SK-N-SH (cell line): ENCODE results near the gene IGSF9. TPM values are rescaled to one million over a fixed set of nuclear protein-coding genes. Genes with fewer than 3 reads are reported as not detected.

Experiments used
- CTCF ChIA-PET: fragments of 300-600, 350-600 bp; formaldehyde crosslinking; extraction: SDS; loops from one replicate; lab custom pipeline; 2021; lab: Yijun Ruan, JAX
- POLR2A ChIA-PET: fragments of 350-600 bp; sonication (Branson Sonifier 250); formaldehyde crosslinking; extraction: SDS; loops from one replicate; lab custom pipeline; 2020; ENCODE audit warnings: antibody characterized with exemption, inconsistent platforms; lab: Yijun Ruan, JAX
- DNase-seq: peaks from one replicate; pipeline ENCODE4 v3.0.0; 2012
- H2AFZ ChIP-seq: fragments of 200-600 bp; sonication (generic); 2 replicates; pipeline ENCODE4 v1.8.1; 2016; ENCODE audit warnings: antibody characterized with exemption, mild to moderate bottlenecking, low read depth
- H3F3A ChIP-seq: fragments of 200-600 bp; sonication (generic); replicated peaks from 2 replicates; pipeline ENCODE3; 2016; ENCODE audit warnings: antibody characterized with exemption, mild to moderate bottlenecking; ENCODE audit not compliant: insufficient read depth
- H3K27ac ChIP-seq, 2 experiments: fragments of 200-500 bp in 1 of 2; fragments of 200-600 bp in 1 of 2; sonication (Bioruptor generic) in 1 of 2; sonication (generic), shearing (Covaris generic) in 1 of 2; 2 replicates each; pipeline versions ENCODE4 v1.5.1 to v1.6.1; 2014 to 2016; ENCODE audit warnings: low read depth in 2 of 2, inconsistent platforms in 1 of 2, low read length in 1 of 2, mild to moderate bottlenecking in 1 of 2, mixed read lengths in 1 of 2
- H3K27me3 ChIP-seq: fragments of 200-600 bp; sonication (generic), shearing (Covaris generic); 2 replicates; pipeline ENCODE4 v1.6.1; 2016; ENCODE audit warnings: mixed run types; ENCODE audit not compliant: insufficient read depth
- H3K36me3 ChIP-seq, 2 experiments: fragments of 200-500 bp in 1 of 2; fragments of 200-600 bp in 1 of 2; sonication (Bioruptor generic) in 1 of 2; sonication (generic) in 1 of 2; replicated peaks in 1 of 2; 2 replicates each; pipeline versions ENCODE3 to v1.5.1; 2014 to 2016; ENCODE audit warnings: low read length in 1 of 2, mild to moderate bottlenecking in 1 of 2; ENCODE audit not compliant: insufficient read depth in 2 of 2, control insufficient read depth in 1 of 2
- H3K4me1 ChIP-seq, 2 experiments: fragments of 200-500 bp in 1 of 2; fragments of 200-600 bp in 1 of 2; sonication (Bioruptor generic) in 1 of 2; sonication (generic), shearing (Covaris generic) in 1 of 2; 2 replicates each; pipeline versions ENCODE4 v1.5.1 to v1.6.1; 2014 to 2016; ENCODE audit warnings: low read depth in 1 of 2, low read length in 1 of 2, mixed run types in 1 of 2; ENCODE audit not compliant: insufficient read depth in 2 of 2, control insufficient read depth in 1 of 2
- H3K4me2 ChIP-seq: fragments of 200-600 bp; sonication (generic), shearing (Covaris generic); 2 replicates; pipeline ENCODE4 v1.6.1; 2017; ENCODE audit warnings: mixed run types
- H3K4me3 ChIP-seq, 2 experiments: fragments of 200-500 bp in 1 of 2; fragments of 200-600 bp in 1 of 2; sonication (Bioruptor generic) in 1 of 2; sonication (generic), shearing (Covaris generic) in 1 of 2; 2 replicates each; pipeline versions ENCODE4 v1.5.1 to v1.8.1; 2014 to 2016; ENCODE audit warnings: low read depth in 2 of 2, inconsistent platforms in 1 of 2, low read length in 1 of 2, mild to moderate bottlenecking in 1 of 2, mixed read lengths in 1 of 2, moderate library complexity in 1 of 2
- H3K79me2 ChIP-seq: fragments of 200-600 bp; sonication (generic); 2 replicates; pipeline ENCODE4 v1.8.1; 2017; ENCODE audit warnings: mild to moderate bottlenecking; ENCODE audit not compliant: insufficient read depth
- H3K9ac ChIP-seq: fragments of 200-600 bp; sonication (generic); 2 replicates; pipeline ENCODE4 v1.6.1; 2017; ENCODE audit warnings: mixed run types
- H3K9me2 ChIP-seq: fragments of 200-600 bp; sonication (generic); 2 replicates; pipeline ENCODE4 v1.6.1; 2017; ENCODE audit warnings: mixed run types
- H3K9me3 ChIP-seq: fragments of 200-600 bp; sonication (generic); 2 replicates; pipeline ENCODE4 v1.6.1; 2017; ENCODE audit warnings: mixed run types, mild to moderate bottlenecking, moderate library complexity
- H4K20me1 ChIP-seq: fragments of 200-600 bp; sonication (generic); 2 replicates; pipeline ENCODE4 v1.6.1; 2017; ENCODE audit warnings: mild to moderate bottlenecking, mixed run types; ENCODE audit not compliant: insufficient read depth
- EP300 ChIP-seq, 2 experiments: IDR thresholded peaks; 2 replicates each; pipeline versions ENCODE4 v1.4.0 to v1.6.1; 2012; ENCODE audit warnings: borderline replicate concordance in 1 of 2, low read depth in 1 of 2, low read length in 1 of 2
- GABPA ChIP-seq: IDR thresholded peaks from 2 replicates; pipeline ENCODE4 v1.4.0; 2012; ENCODE audit warnings: low read depth, mild to moderate bottlenecking
- GATA2 ChIP-seq: sonication (generic); formaldehyde crosslinking; IDR thresholded peaks from 2 replicates; pipeline ENCODE4 v1.5.0; 2020; ENCODE audit warnings: mild to moderate bottlenecking, missing genetic modification reagents
- JUND ChIP-seq: IDR thresholded peaks from 2 replicates; pipeline ENCODE4 v1.4.0; 2012
- MEF2A ChIP-seq: IDR thresholded peaks from 2 replicates; pipeline ENCODE4 v1.4.0; 2012; ENCODE audit warnings: low read depth, borderline replicate concordance
- RAD21 ChIP-seq: IDR thresholded peaks from 2 replicates; pipeline ENCODE4 v1.6.1; 2012; ENCODE audit warnings: mild to moderate bottlenecking, low read length
- RCOR1 ChIP-seq: fragments of 150-350 bp; IDR thresholded peaks from 2 replicates; pipeline ENCODE4 v1.6.1; 2017; ENCODE audit warnings: antibody characterized with exemption, low read length
- RFX5 ChIP-seq: IDR thresholded peaks from 2 replicates; pipeline ENCODE4 v1.6.1; 2012; ENCODE audit warnings: mild to moderate bottlenecking, improper control_type of control experiment, low read length
- SMC3 ChIP-seq: IDR thresholded peaks from 2 replicates; pipeline ENCODE4 v1.6.1; 2012; ENCODE audit warnings: low read depth, low read length, improper control_type of control experiment
- WGBS: methylation state at CpG from one replicate; pipeline ENCODE4 v1.1.6; 2017; ENCODE audit warnings: low lambda C conversion rate; 5-methylcytosine and 5-hydroxymethylcytosine counted together
- polyA plus RNA-seq, 3 experiments: library from polyadenylated mRNA; depleted of rRNA; stranded (reverse); fragments of >200 nt; gene quantifications; 2 replicates each; pipeline ENCODE4 v1.2.3, GENCODE V29; 2012
- TF ChIP-seq, protein P1 (sequence below): fragments of 150-350 bp; IDR thresholded peaks from 2 replicates; pipeline ENCODE4 v1.6.1; 2017; ENCODE audit warnings: antibody characterized with exemption, low read length, low read depth, borderline replicate concordance
- TF ChIP-seq, protein P2 (sequence below): IDR thresholded peaks from 2 replicates; pipeline ENCODE4; 2012
- TF ChIP-seq, protein P3 (sequence below): fragments of 200-600 bp; sonication (generic); IDR thresholded peaks from 2 replicates; pipeline ENCODE4 v1.6.1; 2017; ENCODE audit warnings: antibody characterized with exemption, mild to moderate bottlenecking, moderate library complexity
- TF ChIP-seq, protein P4 (sequence below): fragments of 150-350 bp; IDR thresholded peaks from 2 replicates; pipeline ENCODE4 v1.6.1; 2016; ENCODE audit warnings: mild to moderate bottlenecking, low read depth, low read length

Gene IGSF9
- polyA plus RNA-seq, 1 of the 3 experiments (the other 2 are of a cell fraction), result 2.4 TPM

DNA sequence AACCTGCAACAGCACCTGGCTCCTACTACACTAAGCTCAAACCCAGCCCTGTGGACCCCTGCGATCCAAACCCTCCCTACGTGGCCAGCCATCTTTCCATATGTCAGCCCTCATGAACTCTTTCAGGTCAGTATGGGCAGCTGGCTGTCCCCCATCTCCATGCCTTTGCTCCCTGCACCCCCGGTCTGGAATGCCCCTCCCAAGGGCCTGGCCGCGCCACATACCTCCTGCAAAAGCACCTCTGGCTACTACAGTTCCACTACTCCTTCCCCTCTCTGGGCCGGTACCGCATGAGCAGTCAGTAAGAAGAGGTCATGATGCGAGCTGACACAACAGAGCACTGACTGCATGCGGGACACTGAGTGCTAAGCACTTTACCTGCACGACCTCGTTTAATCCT is 10.1 kb downstream of the IGSF9 start:
- Histone ChIP-seq H2AFZ (no peak overlapping the region), H3K4me1 (peaks cover 0 to 2% of the 10 kb centered on the region in 2 experiments; a peak in 1 of 4 replicates), H3K9me2 (no peaks in the 10 kb centered on the region), H3K27ac (no peak overlapping the region), H3K36me3 (no peaks in the 10 kb centered on the region), H3K4me3 (no peak overlapping the region), H3F3A (no peaks in the 10 kb centered on the region), H3K79me2 (no peaks in the 10 kb centered on the region), H3K9ac (no peak overlapping the region), H3K27me3 (no peaks in the 10 kb centered on the region), H3K4me2 (no peak overlapping the region), H3K9me3 (no peaks in the 10 kb centered on the region), H4K20me1 (no peaks in the 10 kb centered on the region)
- POLR2A ChIA-PET, result no interaction called here
- CTCF ChIA-PET, result interaction anchor here (0.9 to 22.3 kb wide), 20 partner anchors 8 to 356 kb away, joined by 3 to 460 read pairs (median 4); partner anchors contain the start of genes IGSF9, PIGM, SLAMF9 and TAGLN2
- no peak for DNase-seq
- whole genome bisulfite sequencing, result 92% methylated on average over 11 of the region's 11 CpGs
- TF ChIP-seq, protein P1, sequence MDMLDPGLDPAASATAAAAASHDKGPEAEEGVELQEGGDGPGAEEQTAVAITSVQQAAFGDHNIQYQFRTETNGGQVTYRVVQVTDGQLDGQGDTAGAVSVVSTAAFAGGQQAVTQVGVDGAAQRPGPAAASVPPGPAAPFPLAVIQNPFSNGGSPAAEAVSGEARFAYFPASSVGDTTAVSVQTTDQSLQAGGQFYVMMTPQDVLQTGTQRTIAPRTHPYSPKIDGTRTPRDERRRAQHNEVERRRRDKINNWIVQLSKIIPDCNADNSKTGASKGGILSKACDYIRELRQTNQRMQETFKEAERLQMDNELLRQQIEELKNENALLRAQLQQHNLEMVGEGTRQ, result no peak
- TF ChIP-seq RCOR1, result no peak
- TF ChIP-seq JUND, result no peak
- no peak for TF ChIP-seq RAD21
- TF ChIP-seq, protein P2, sequence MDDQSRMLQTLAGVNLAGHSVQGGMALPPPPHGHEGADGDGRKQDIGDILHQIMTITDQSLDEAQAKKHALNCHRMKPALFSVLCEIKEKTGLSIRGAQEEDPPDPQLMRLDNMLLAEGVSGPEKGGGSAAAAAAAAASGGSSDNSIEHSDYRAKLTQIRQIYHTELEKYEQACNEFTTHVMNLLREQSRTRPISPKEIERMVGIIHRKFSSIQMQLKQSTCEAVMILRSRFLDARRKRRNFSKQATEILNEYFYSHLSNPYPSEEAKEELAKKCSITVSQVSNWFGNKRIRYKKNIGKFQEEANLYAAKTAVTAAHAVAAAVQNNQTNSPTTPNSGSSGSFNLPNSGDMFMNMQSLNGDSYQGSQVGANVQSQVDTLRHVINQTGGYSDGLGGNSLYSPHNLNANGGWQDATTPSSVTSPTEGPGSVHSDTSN, result no peak
- no peak for TF ChIP-seq RFX5
- TF ChIP-seq GABPA, result no peak
- TF ChIP-seq, protein P3, sequence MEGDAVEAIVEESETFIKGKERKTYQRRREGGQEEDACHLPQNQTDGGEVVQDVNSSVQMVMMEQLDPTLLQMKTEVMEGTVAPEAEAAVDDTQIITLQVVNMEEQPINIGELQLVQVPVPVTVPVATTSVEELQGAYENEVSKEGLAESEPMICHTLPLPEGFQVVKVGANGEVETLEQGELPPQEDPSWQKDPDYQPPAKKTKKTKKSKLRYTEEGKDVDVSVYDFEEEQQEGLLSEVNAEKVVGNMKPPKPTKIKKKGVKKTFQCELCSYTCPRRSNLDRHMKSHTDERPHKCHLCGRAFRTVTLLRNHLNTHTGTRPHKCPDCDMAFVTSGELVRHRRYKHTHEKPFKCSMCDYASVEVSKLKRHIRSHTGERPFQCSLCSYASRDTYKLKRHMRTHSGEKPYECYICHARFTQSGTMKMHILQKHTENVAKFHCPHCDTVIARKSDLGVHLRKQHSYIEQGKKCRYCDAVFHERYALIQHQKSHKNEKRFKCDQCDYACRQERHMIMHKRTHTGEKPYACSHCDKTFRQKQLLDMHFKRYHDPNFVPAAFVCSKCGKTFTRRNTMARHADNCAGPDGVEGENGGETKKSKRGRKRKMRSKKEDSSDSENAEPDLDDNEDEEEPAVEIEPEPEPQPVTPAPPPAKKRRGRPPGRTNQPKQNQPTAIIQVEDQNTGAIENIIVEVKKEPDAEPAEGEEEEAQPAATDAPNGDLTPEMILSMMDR, result no peak
- no peak for TF ChIP-seq GATA2 (CRISPR knock-in tag)
- no peak for TF ChIP-seq MEF2A
- TF ChIP-seq, protein P4, sequence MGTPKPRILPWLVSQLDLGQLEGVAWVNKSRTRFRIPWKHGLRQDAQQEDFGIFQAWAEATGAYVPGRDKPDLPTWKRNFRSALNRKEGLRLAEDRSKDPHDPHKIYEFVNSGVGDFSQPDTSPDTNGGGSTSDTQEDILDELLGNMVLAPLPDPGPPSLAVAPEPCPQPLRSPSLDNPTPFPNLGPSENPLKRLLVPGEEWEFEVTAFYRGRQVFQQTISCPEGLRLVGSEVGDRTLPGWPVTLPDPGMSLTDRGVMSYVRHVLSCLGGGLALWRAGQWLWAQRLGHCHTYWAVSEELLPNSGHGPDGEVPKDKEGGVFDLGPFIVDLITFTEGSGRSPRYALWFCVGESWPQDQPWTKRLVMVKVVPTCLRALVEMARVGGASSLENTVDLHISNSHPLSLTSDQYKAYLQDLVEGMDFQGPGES, result no peak
- no peak for TF ChIP-seq EP300 (IDR thresholded peaks at IDR 0.05; ENCODE audit: borderline replicate concordance in 1 of 2, low read depth in 1 of 2, low read length in 1 of 2)
- TF ChIP-seq SMC3, result no peak
